Measurements from ENCODE around the gene KLHL42.
A peak's percentile ranks its signal among the peaks of the same experiment; 100 is the strongest.
"Not testable (repeated sequence)": the region's sequence is repeated elsewhere in the genome, so short reads cannot be mapped to it uniquely, and the experiment has no call there.

Gene KLHL42

GRCh38 chr12:27818401-27818918, 38.4 kb downstream of the KLHL42 start:
- DNase-seq: no peak

DNA sequence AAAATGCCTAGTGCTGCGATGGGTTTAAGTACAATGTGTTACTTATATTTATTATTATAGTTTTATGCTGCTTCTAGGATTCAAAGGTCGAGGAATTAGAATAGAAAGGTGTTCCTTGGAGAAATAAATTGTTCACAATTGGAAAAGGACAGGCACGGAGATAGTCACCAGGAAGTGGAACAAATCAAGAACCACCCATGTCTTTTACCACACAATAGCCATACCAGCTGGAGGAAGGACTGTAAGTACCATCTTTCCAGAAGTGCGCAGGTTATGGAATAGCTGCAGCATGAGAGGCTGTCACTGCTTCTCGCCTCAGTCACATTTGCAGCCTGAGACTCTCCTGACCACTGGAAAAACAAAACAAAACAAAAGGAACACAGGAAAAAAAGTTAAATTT, 40.5 kb downstream of the KLHL42 start:
- no peak for DNase-seq

DNA sequence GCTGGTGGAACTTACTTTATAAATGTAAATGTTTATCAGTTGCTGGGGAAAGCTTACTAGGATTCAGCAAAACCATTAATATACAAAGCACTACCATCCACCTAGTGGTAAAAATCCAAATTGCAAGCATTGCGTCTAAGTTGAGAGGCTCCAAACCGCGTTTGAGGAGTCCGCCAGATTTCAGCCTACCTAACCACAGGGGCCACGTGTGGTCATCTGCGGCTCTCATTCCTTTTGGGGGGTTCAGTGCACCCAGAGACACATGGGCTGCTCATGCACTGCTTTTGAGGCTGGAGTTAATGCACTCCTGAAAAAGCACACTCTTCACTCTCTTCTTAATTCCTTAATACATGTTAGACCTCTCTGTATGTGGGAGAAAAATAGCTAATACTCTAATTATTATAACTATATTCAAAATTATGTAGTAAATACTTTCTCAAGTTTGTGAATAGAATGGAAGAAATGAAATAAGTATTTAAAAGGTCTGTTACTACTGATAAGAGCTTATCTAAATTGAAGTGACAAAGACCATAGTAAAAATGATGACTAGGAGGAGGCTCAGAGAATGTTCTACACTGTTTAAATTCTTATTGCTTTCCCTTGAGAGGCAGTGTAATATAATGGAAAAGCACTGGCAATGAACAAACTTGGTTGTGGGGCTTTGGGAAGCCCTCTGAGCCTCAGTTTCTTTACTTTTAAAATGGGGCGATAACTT, 41.4 kb downstream of the KLHL42 start:
- DNase-seq: peak in 1 of 2 experiments; percentile 11

- peak; percentile 64 to 72 for DNase-seq
Observed at GRCh38 chr12:27822076-27822712, 42.2 kb downstream of the KLHL42 start.

DNA sequence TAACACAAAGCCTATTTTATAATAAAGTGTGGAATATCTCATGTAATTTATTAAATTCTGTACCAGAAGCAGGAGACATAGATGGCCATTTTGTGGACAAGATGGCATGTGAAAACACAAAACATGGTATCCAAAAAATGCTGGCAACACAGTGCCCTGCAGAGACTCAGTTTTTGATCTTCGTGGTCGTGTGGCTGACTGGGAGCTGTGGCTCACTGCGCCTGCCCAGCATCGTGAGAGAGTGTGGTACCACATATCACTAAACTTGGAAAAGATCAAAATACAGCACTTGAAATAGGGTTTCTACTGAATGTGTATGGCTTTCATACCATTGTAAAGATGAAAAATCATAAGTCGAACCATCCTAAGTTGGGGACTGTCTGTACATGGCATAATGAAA, 43.0 kb downstream of the KLHL42 start:
- DNase-seq: no peak

DNA sequence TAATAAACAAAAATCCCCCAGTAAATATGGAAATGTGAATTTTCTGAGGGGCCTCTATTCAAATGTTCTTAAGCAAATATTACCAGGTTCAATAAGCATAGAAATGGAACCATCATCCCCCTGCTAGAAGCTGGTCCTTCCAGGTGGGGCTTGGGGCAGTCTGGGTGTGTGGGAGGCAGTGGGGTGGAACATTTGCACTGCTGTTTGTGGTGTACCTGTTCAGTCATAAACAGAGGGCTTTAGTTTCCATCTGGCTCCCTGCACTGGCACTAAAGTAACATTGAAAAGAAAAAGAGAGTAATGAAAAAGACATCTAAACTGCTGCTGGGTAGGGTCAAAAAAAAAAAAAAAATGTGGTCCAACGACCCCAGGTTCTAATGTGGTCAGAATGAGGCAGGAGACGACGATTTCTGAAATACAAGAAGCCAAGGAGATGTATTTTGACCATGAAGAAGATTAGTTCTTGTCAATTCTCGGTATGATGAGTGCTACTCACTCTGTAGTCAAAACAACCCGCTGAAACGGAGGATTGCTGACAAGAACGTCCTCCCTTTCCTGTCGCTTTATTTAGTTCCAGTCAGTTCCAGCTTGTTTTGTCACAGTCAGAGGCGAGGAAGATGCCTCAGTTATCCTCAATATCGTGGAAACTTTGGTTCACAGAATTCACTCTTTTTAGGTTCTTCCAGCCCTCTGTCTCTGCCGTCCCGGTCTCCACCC, 44.3 kb downstream of the KLHL42 start:
- DNase-seq: peak; percentile 13 to 19

GRCh38 chr12:27826076-27826475, 46.0 kb downstream of the KLHL42 start:
- DNase-seq: no peak

DNA sequence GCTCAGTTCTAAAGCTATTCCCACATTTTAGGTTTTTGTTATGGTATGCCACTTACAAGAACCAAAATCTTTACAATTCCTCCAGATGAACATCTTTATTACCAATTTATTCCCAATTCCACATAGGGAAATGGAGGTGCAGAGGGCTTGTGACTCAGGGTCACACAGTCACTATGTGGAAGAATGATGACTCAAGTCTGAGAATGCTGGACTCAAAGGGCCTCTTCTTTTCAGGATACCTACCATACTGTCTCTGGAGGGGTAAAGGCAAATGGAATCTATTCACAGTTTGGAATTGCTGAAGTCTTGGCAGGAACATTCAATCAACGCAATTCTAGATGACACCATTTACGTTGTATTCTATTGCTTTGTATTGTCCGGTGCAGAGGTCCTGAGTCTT, 48.2 kb downstream of the KLHL42 start:
- no peak for DNase-seq

- no peak for DNase-seq
Observed at GRCh38 chr12:27838543-27839185, 58.6 kb downstream of the KLHL42 start.

DNA sequence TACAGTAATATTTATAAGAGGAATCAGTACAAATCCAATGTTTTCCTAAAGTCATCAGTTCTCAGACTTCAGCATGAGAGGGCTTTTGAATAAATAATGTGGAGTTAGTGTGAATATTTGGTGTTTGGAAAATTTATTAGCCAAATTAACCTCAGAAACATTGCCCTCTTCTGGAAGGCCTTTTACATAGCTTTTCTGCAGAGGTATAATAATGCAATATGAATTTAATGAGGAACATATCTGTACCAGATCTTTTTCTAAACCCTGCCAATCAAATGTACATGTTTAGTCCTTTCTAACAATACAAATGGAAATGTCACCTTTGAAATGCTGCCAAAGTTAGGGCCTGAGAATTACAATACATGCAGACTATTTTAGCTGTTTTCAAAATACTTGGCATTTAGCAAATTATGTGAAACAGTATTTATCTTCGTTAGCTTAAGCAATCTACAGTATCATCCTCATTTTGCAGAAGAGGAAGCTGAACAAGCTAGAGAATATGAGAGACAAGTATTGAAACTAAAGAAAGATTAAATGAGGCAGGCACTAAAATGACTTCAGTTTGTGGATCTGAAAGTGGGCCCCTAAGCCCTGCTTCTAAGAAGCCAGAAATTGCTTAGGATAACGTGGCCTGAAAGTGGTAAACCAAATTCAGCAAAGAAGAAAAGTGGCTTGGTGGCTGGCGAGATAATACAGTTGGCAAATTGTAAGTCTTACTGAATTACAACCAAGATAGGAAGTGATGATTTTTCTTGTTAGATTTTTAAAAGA, 60.4 kb downstream of the KLHL42 start:
- DNase-seq: no peak

DNA sequence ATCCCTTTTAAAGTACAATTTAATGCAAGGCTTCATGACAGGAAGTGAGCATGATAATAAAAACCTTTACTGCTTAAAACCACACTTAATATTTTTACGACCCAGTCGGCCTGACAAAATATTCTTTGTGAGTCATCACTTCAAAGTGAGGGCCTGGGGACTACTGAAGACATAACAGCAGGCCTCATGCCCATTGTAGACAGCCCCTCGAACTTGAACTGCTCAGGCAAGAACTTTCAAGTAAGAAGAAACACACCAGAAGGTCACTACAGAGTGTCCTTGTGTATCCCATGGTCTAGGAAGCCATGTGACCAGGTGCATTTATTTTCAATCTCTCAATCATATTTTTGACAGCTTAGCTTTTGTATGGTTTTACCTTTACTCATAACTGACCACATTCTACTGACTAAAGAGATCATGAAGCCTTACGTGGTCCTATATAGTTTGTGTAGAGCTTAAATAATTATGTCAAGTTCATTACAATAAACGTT, 61.4 kb downstream of the KLHL42 start:
- no peak for DNase-seq

DNA sequence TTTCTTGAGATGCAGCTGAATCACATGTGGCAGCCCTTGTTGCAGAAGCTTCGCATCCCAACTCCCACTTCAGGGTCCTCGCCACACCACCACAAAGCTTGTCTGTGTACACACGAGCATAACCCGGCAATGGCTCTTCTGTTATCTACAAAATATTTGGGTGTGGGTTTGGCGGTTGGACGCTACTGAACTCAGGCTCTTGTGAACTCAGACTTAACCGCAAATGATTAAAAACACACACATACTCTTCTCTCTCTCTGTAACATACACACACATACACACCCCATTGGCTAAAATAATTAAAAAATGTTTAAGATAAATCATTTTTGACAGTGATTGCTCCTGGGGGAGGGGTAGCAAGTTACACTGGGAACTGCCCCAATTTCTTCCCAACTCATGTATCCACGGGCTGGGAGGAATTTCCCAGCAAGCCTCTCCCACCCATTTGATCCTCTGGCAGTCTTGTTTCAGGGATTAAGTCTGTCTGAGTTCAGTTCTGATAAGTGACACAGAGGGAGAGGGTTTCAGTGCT, 63.7 kb downstream of the KLHL42 start:
- DNase-seq: no peak

- DNase-seq: no peak
Observed at GRCh38 chr12:27844366-27845090, 64.5 kb downstream of the KLHL42 start.

GRCh38 chr12:27845187-27845586, 65.2 kb downstream of the KLHL42 start:
- no peak for DNase-seq

- not testable (repeated sequence) for DNase-seq
Observed at GRCh38 chr12:27845706-27846105, 65.7 kb downstream of the KLHL42 start.

- DNase-seq: not testable (repeated sequence)
Observed at GRCh38 chr12:27847293-27847692, 67.3 kb downstream of the KLHL42 start.

DNA sequence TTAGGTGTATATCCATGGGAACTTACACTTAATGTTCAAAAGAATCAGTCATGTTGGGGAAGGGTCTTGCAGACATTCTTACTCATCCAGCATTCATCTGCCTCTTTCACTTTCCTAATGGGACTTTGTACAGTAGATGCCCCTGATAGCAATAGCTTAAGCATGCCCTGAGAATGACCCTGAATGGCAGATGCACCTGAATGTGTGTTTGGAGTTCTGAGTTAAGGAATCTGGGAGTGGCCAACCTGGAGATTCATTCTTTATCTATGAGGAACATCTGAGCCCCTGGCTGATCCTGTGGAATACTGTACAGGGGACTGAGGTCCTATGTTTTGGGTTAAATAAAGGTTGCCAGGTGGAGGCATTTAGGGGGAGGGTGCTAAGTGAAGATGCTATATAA, 71.3 kb downstream of the KLHL42 start:
- DNase-seq: no peak

- no peak for DNase-seq
Observed at GRCh38 chr12:27852117-27852516, 72.1 kb downstream of the KLHL42 start.
